CD4-positive, alpha-beta T cell treated with Interleukin-15 for 1 hour (primary cell): ENCODE data around the gene PCED1A.

Source experiments
- DNase-seq: peaks from one replicate; pipeline ENCODE4 v3.0.0-alpha.2; 2020

The PCED1A gene

DNA sequence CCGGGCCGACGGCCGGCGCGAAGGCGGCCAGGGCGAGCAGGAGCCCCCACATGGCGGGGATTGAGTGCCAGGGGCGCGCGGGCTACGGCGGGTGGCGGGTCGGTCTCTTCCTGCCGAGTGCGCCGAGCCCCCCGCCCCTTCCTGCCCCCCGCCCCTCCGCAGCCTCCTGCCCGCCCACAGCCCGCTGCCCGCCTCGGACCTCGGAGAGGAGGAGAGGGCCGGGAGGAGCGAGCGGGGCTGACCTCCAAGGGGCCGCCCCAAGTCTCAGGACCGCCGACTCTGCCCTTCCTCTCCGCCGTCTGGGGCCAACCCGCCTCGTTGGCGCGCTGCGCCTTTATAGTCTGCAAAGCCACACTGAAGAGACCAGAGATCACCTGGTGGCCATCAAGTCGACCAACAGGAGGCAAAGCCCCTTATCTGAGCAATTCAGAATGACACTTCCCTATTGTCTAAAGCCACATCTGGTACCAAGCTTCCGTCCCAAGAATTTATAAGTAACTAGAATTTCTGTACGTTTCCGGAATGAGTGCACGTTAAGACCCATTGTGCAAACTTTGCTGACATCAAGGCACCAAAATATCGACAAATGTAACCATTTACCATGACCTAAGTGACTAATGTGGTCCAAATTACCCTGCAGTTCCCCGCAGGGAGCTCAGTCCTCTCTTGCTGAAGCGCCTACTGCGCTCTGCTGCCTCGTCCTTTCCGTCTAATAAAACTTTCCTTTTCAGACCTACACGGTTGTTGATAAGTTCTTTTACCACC, 39.8 kb downstream of the PCED1A start, which contains the start of gene CPXM1:
TSS of gene CPXM1 (minus strand) at position 107 of the 765 bp plus-strand sequence. CDS start at position 52, 55 bp downstream.
- no peak for DNase-seq

DNA sequence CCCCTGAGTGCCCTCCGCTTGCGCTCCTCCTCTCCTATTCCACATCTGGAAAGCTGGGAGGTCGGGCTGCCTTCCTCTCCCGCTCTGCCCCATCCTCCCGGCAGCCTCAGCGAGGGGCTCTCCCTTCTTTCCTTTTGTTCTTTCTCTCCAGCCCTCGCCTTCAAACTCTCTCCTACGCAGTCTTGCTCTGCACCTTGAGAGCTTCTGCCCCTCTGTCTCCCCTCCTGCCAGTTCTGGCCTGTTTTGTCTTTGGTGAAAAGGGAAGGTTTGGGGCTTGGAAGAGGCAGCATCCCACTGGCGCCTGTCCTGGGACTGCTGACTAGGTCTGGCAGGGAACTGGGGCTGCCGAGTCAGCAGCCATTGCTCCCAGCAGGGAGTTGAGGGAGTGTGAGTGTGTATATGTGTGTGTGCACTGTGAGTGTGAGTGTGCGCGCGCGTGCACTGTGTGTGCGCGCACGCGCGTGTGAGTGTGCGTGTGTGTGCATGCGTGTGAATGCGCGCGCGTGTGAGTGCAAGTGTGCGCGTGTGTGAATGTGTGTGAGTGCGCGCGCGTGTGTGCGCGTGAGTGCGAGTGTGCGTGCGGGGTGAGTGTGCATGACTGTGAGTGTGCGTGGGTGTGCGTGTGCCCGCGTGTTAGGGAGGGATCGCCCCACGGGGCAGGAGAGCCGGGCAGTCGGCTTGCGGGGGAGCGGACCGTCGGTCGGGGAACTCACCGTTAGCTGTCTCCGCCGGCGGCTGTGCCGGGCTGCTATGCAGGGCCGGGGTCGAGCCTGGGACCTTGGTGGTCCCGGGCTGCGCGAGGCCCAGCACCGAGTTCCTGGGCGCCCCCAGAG, 40.6 kb downstream of the PCED1A start:
- DNase-seq = no peak

- no peak for DNase-seq
Observed at GRCh38 chr20:2799271-2799670, 41.2 kb downstream of the PCED1A start.

- DNase-seq = no peak
Observed at GRCh38 chr20:2798814-2799213, 41.6 kb downstream of the PCED1A start.

DNA sequence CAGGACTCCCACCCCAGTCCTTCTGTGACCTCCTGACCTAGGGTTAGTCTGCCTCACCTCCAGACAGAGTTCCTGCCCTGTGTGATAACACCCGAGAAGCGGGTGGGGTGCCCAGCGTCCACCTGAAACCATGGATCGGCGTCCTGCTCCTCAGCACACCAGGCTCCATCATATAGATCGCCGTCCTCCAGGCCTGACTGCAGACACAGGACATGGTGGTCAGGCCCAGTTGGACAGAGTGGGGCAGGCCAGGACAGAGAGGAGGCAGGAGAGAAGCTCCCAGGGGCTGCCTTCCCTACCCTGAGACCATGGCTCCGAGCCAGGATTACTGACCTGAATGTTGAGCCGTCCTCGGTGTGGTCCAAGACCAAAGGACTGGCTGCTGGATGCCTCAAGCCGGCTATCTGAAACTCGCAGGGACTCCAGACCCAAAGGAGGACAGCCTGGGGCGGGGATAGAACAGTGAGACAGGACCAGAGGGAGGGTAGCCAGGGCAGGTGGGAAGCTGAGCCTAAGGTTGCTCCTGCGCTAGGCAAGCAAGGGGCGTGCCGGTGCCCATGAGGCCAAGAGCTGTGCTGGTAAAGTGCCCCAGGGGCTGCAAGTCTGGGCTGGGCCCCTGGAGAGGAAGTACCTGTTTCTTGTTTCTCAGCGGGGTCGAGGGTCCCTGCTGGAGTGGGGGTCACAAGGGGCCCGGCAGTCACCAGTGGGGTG, 42.2 kb downstream of the PCED1A start:
- DNase-seq = no peak

DNA sequence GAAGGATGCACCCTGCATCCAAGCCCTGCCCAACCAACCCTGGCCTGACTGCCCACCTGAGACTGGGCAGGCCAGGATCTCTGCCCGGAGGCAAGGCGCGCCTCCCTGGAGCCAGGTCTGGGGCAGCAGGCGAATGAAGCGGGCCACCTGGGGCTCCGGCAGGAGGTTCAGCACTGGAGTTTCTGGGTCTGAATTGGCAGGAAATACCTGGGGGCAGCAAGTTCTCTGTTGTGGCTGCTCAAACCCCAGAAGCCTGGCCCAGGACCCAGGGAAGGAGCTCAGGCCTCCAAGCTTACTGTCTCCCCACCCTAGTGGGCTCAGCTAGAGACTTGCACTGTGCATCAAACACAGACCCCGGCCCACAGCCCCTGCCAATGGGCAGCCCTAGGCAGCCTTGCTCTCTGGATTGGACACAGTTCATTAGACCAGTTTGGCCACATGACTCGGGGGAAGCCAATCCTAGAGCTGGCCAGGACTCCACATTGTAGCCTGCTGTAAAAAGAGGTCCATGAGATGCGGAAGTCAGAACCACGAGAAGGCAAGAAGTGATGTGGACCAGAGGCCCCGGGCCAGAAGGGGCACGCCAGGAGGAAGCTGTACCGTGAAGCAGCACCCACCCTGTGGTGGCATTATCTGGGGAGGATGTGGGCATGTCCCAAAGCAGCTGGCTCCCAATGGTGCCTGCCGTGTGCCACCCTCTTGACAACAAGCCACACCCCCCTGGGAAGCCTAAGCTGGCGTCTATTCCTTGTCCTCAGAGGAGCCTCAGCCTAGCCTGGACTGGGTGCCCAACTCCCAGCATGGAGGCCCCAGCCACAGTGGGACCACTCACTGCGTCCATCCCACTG, 43.1 kb downstream of the PCED1A start:
- no peak for DNase-seq

DNA sequence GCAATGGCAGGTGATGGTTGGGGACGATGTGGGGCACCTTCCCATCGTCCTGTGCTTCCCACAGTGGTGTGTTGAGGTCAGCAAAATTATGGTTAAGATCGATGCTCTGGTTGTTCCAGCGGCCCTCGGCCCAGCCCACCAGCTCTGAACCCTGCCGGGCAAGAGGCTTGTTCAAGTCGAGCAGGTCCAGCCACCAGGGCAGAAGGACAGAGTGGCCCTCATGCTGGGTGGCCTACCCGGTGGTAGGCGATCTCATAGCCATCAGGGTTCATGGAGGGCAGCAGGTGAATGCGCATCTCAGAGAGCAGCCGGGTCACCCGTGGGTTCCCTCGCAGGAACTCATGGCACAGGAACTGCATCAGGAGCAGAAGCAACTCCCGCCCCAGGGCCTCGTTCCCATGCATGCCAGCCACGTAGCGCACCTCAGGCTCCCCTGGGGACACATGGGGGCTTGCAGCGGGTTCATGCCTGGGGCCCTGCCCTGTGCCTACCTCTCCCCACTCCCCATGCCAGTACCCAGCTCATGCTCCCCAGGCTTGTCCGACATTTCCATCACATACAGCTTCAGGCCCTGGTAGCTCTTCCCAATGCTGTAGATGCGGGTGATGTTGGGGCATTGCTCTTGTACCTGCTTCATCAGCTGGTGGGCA, 44.3 kb downstream of the PCED1A start:
- DNase-seq = no peak

- DNase-seq = no peak
Observed at GRCh38 chr20:2795451-2795850, 45.0 kb downstream of the PCED1A start.

- no peak for DNase-seq
Observed at GRCh38 chr20:2794866-2795447, 45.5 kb downstream of the PCED1A start.

GRCh38 chr20:2794202-2794748, 46.2 kb downstream of the PCED1A start:
- DNase-seq = no peak

GRCh38 chr20:2793471-2793870, 47.0 kb downstream of the PCED1A start:
- DNase-seq = no peak
